SW 1271 (cell line): ENCODE measurements around the gene PLEKHH1.
"Not testable (repeated sequence)": the region's sequence is repeated elsewhere in the genome, so short reads cannot be mapped to it uniquely, and the experiment has no call there.

Experiments
- DNase-seq, 2 experiments: peaks; one replicate each; lab custom pipeline; 2025; lab: John Stamatoyannopoulos, UW

Gene PLEKHH1

DNA sequence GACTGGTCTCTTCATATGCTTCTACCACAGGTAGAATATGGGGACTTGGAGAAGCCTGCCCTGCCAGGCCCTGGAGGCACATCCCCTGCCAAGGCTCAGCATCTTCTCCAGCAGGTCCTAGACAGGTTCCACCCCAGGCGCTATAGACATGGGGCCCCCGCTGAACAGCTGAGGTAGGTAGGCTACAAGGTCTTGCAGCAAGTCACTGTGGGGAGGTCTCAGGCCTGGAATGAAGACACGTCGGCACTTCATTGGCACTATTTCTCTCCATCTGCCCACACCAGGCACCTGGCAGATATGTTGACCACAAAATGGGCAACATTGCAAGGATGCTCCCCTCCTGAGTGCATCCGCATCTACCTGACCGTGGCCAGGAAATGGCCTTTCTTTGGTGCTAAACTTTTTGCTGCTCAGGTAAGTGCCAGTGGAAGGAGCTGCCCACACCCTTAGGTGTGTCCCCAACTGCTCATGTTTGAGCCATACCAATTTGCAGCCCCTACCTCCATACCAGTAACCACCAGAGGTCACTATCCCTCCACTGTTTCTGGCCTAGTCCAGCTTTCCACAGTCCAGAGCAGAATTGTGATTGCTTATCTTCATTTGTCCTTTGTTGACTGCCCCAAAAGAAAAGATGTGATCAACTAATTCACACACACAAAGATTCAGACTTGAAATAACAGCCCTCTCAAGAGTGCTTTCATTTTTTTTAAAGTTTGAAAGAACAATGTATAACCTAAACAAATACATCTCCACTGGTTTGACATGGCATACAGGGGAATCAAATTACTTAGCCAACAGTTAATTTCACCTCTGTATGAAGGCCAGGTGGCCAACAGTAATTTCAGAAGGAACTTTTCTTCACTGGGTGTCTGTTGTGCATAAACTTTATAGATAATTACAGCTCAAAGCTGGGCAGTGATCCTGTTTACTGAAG, 50.9 kb downstream of the PLEKHH1 start:
- peak in 1 of 2 experiments; percentile 48 for DNase-seq

DNA sequence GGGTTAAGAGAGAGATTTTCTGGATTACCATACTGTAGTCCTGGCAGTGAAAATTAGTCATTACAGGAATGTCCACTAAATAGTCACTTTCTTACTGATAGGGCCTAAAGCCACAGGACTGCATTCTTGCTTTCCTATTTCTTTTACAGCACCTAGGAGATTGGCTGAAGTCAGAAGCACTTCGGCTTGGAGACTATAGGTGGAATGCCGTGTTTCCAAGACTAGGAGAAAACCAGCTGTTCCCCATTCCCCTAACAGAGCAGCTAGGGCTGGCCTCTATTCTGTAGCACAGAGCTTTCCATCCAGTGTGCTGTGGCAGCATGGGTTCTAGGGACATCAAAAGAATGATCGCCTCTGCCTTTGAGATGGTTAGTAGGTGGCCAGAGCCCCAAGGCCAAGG, 51.9 kb downstream of the PLEKHH1 start:
- no peak for DNase-seq

DNA sequence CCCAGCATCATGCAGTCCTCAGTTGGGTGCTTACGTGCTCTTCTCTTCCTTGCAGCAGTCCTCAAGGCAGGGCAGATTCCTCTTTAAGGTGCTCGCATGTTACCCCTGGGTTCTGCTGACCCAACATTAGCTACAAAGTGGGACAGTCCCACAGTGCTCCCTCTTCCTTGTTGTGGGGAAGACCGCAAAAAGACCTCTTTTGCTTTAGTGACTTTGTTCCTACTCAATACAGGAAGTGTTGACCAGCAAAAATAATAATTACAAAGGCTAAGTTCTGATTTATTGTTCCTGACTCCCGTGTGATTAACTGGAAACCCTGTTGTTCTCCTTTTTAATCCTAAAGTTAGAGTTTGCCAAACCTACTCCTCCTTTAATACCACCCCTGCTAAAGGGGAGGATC, 53.3 kb downstream of the PLEKHH1 start:
- no peak for DNase-seq

DNA sequence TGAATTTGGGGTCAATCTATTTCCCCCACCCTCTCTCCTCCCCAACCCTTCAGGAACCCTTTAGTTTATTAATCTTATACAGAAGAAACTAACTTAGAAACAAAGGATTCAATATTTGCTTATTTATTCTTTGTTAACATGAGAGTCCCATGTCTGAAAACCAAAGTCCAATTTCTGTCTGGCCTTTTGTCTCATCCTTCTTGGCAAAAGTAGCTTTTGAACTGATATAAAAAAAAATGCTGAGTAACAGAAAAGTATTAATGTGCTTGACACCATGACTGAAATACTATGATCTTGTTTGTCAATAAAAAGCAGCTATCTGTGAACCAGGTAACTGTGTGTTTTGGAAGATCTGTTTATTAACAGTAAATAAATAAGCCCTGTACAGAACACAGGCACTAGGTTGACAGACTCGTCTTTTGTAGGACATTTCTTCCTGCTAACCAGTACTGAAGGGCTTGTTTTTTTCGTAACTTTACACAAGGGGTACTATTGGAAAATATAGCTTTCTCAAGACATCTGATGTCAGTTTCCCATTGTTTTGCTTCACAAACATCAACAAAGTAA, 56.2 kb downstream of the PLEKHH1 start:
- no peak for DNase-seq

DNA sequence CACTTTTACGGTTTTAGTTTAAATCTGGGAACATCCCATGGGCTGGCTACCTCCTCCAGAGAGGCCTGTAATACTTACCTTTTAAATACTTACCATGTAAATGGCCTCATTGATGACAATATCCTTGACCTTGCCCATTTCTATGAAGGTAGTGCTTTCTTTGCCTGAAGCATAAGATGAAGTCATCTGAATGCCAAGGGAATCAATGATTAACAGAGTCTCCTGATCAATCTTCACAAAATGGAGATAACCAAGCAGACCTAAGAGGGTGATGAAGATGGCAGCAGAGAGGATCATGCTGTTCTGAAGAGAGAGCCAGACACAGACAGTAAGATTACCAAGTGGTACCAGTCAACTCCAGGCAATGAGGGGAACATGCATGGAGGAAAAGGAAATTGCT, 60.6 kb downstream of the PLEKHH1 start:
- not testable (repeated sequence) for DNase-seq

DNA sequence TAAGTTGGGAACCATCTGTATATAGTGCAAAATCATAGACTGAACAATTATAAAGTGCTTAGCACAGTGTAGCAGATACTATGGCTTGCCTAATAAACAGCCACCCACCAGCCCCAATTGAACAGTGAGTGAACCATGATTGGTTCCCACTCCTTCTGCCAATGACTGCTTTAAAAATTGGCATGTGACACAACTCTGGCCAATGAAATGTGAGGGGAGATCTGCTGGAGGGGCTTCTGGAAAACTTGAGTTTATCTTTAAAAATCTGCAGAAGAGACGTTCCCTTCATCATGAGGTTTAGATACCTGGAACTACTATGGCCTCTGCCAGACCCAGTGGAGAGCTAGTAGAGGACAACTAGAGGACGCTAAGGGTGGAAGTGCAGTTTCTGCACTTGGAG, 62.3 kb downstream of the PLEKHH1 start:
- no peak for DNase-seq

DNA sequence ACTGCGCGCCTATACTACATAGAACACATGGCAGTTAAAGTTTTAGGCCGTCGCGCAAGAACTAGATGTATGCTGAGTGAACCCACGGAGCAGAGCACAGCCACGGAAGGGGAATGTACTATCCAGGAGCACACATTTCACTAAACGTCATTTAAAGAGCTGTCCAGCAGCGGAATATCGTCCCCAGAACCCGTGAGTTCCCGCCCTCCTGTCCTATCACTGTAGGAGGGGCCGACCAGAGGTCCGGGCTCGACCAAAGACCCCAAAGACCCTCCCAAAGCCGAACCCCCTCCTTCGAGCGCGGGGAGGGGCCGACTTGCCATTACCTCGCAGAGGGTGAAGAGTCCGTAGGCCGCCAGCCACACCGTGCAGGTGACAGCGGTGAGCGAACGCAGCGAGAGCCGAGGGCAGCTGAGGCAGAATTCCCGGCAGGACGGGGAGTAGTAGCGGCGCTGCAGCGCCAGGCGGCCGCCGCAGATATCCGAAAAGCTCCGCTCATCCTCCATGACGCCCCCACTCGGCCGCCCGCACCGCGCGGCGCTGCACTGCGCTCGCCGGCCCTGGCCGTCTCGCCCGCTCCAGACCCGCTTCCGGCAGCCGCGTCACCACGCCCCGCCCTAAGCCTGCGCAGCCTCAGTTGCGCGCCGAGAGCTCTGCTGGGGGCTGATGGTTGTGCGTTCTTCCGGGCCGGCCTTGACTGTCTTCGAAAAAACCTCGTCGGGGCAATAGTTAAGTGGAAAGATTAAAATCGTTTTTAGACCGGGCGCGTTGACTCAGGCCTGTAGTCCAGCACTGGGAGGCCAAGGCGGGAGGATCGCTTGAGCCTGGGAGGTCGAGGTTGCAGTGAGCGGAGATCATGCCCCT, 66.8 kb downstream of the PLEKHH1 start, which contains the start of gene PIGH:
Gene PIGH (minus strand): TSS at position 571 of the 864 bp plus-strand sequence. CDS start 65 bp downstream, at position 506.
- DNase-seq, result peak; percentile 61 to 84

DNA sequence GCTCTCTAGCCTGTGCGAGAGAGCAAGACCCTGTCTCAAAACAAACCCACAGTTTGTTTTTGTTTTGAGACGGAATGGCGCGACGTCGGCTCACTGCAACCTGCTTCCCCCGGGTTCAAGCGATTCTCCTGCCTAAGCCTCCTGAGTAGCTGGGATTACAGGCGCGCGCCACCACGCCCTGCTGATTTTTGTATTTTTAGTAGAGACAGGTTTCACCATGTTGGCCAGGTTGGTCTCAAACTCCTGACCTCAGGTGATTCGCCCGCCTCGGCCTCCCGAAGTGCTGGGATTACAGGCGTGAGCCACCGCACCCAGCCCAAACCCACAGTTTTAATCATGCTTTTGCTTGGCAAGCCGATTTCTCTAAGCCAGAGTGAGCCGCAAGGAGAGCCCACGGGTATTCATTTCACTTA, 67.5 kb downstream of the PLEKHH1 start:
- not testable (repeated sequence) for DNase-seq

DNA sequence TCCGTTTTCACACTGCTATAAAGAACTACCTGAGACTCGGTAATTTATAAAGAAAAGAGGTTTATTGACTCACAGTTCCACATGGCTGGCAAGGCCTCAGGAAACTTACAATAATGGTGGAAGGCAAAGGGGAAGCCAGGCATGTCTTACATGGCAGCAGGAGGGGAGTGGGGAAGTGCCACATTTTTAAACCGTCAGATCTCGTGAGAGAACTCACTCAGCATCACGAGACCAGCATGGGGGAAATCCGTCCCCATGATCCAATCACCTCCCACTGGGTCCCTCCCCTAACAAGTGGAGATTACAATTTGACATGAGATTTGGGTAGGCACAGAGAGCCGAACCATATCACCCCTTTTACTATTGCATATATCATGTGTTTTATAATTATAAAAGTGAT, 69.0 kb downstream of the PLEKHH1 start:
- DNase-seq, result no peak

DNA sequence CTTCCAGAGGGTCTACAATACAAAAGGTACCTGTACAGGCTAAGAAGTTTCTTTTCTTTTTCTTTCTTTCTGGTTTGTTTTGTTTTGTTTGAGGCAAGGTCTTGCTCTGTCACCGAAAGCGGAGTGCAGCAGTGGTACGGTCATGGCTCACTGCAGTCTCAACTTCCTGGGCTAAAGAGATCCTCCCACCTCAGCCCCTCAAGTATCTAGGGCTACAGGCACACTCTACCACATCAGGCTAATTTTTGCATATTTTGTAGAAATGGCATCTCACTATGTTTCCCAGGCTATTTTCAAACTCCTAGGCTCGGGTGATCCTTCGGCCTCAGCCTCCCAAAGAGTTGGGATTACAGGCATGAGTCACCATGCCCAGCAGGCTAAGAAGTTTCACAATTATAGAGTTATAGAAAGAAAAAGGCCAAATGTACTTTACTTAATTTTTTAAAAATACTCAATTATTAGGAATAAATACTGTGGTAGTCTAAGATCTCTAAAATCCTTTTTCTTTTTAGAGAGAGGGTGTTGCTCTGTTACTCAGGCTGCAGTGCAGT, 70.0 kb downstream of the PLEKHH1 start:
- no peak for DNase-seq

DNA sequence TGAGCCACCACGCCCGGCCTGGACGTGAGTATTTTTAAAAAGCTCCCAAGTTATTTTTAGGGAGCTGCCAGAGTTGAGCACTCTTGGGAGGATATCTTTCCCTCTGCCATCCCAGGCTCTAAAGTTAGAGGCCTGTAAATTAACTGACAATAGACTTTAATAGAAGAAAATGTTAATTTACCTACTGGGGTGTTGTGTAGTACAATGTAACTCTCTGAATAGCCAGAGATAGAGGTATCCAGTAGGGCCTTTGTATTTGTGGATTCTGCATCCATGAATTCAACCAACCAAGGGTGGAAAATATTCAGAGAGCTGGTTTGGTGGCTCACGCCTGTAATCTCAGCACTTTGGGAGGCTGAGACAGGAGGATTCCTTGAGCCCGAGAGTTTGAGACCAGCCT, 74.6 kb downstream of the PLEKHH1 start:
- no peak for DNase-seq

DNA sequence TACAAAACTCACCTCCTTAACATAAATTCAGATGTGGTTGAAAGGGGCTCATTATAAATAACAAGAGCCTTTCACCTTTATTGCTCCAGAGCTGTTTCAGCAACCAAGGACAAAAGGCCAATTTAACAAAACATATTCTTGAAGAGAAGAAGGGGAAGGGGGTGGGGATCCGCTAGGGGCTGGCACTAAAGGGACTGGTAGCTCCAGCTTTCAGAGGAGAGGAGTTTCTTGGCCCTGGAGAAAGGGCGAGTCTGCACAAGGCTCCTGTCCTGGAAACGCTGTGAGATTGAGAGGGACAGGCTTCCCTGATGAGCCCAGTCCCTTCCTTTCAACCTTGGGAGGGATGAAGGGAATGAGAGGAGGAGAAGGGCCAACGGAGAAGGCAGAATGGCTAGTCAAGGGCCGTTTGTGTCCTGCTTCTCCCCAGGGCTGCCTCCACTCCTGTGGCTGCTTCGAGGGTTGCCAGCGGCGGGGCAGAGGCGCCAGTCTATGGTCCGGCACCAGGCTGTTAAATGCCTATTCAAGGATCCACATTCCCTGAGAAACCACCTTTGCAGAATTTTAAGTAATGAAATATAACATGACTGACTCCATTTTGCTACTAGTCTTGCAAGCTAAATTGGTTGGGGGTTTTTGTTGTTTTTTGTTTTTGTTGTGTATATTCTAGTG, 76.7 kb downstream of the PLEKHH1 start:
- DNase-seq, result no peak

DNA sequence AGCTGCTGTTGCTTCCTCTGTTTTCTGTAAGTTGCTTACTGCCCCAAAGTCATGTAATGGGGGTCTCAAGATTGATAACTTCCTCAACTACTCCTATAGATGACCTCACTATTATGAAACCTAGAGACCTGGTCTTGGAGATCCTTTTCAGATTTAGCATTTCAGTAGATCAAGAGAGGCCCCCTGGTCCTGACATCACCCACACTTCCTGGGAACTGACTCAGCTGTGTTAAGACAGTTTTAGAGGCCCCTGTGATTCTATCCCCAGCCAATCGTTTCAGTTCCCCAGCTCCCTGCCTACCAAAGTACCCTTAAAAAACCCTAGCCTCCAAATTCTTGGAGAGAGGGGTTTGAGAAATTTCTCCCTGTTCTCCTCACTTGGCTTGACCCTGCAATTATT, 77.4 kb downstream of the PLEKHH1 start:
- DNase-seq, result no peak

DNA sequence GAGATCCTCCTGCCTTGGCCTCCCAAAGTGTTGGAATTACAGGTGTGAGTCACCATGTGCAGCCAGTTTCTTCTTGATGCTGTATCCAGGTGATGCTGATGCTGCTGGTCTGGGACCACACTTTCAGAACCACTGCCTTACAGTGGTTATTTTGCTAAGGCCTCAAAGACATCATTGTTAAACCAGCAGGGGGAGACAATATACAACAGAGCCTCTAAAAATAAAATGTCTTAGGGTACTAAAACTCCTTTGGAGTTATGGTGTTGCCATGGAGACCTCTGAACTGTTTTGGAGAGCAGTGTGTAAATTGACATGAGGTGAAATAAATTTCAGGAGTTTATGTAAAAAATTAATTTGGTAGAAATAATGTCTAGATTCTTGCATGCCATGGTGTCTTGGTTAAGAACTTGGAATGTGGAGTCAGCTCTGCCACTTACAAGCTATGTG, 85.5 kb downstream of the PLEKHH1 start:
- peak; percentile 18 to 85 for DNase-seq

DNA sequence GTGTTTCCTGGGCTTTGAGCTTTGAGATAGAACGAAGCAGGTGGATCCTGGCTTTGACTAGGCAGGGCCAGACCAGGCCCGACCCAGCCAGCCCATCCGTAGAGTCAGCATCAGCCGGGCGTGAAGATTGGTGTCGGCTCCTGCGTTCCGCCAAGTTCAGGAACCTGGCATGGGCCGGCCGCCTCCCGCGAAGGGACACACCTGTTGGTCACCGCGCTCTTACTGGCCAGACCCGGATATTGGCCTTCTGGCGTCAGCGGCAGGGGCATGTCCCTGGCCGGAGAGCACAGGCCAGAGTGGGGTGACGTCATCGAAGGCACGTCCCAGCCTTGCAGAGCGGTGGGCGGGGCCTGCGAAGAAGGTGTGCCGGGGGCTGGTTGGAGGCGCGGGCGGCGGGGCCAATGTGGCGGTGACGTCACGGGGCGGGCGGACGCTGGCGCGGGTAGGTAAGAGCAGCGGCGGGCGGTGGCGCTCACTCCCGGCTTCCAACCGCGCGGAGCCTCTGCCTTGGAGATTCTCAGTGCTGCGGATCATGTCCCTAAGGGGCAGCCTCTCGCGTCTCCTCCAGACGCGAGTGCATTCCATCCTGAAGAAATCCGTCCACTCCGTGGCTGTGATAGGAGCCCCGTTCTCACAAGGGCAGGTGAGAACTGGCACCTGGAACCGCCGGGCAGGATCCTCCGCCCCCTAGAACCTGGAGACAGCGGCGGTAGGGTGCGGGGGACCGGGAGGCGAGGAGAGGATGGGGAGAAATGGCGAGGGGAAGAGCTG, 86.5 kb downstream of the PLEKHH1 start, which contains the start of gene ARG2:
Gene ARG2 (plus strand): TSS at position 475 of the 771 bp plus-strand sequence. CDS start 58 bp downstream, at position 533.
- DNase-seq, result peak; percentile 94

DNA sequence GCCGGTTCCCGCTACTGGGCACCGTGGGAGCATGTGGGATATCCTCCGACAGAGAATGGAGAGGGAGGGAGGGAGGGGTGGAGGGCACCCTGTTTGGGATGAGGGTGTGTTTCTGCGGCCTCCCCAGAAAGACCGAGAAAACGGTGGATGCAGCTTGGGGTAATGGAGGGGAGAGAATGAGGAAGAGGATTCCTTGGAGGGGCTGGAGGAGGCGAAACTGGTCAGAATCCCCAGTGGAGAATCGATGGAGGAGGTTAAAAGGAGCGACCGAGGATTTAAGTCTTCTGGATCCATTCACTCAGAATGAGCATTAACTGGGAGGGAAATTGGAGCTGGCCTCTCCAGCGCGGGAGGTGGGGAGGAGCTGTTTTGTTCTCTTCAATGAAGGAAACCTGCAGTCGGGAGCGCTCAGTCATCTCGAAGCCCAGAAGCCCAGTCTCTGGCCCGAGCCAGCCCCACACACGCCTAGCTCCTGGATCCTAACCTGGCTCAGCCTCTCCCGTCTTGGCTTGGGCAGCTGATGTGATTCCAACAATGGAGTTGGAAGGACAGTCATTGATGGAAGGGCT, 87.2 kb downstream of the PLEKHH1 start:
- no peak for DNase-seq

DNA sequence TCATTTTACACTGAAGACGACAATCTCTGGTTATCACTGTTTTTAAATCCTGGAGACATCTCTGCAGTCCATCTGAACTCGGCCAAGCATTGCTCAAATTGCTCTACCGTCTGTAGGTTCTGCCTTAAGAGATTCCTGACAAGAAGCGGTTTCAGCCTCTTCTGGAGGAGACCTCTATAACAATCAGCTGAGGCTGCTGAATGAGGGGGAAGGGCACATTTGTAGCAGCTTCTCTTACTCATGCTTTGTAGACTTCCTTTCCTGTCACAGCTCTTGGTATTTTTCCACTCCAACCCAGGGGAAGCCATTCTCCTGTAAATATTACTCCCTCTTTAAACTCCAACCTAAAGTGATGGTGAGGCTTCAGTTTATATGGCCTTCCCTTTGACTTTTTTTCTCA, 89.6 kb downstream of the PLEKHH1 start:
- DNase-seq, result peak; percentile 54 to 90

DNA sequence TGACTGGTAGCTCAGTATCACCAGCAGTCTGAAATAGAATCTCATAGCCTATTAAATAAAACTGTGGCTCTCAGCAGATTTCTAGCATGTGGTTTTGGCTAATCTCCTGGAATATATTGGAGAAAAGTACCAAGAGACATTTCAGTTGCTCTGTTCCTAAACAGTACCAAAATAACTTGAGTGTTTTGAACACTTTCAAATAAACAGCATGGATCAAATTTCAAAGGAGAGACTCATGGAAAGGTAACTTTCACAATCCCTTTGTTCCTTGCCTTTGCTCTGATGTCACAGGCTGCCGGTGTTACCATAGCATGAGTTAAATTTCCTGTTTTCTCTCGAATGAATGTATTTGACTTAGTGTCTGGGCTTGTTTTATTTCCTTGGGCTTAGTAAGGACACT, 90.0 kb downstream of the PLEKHH1 start:
- DNase-seq, result peak in 1 of 2 experiments; percentile 50

DNA sequence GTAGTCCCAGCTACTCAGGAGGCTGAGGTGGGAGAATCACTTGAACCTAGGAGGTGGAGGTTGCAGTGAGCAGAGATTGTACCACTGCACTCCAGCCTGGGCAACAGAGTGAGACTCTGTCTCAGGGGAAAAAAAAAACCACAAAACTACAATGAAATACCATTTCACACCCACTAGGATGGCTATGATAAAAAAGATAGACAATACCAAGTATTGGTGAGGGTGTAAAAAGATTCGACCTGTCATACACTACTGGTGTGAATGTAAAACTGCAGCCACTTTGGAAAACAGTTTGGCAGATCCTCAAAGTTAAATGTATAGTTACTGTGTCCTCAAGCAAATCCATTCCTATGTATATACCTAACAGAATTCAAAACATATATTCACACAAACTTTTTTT, 93.0 kb downstream of the PLEKHH1 start:
- DNase-seq, result not testable (repeated sequence)

DNA sequence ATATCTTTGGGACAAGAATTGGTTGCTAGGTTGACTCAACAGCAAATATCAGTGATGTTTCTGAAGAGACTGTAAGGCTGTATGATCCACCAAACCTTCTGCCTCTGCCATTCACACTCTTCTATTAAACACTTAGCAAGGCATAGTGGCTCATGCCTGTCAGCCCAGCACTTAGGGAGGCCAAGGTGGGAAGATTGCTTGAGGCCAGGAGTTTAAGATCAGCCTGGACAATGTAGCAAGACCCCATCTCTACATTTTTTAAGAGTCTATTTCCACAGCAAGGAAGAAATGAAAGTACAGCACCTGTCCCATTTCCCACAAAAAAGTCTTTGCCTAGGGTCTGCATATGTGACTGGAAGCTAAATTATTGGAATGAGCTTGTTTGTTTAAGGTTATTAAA, 94.4 kb downstream of the PLEKHH1 start:
- DNase-seq, result no peak
